ENCODE data around the gene RIT2.

RIT2 gene

GRCh38 chr18:43115076-43115921 lies at the start of gene RIT2:
Gene RIT2 (minus strand): TSS chr18:43115685.
- no peak for DNase-seq

- no peak for DNase-seq
Observed at GRCh38 chr18:43161528-43161927, 46.0 kb upstream of the RIT2 start.

- no peak for DNase-seq
Observed at GRCh38 chr18:43160509-43160908, 45.0 kb upstream of the RIT2 start.

GRCh38 chr18:43159926-43160325 lies 44.4 kb upstream of the RIT2 start:
- no peak for DNase-seq

GRCh38 chr18:43159086-43159770 lies 43.7 kb upstream of the RIT2 start:
- no peak for DNase-seq

- no peak for DNase-seq
Observed at GRCh38 chr18:43158381-43158780, 42.9 kb upstream of the RIT2 start.

GRCh38 chr18:43155842-43156241 lies 40.4 kb upstream of the RIT2 start:
- no peak for DNase-seq

- no peak for DNase-seq
Observed at GRCh38 chr18:43148231-43148630, 32.7 kb upstream of the RIT2 start.

- no peak for DNase-seq
Observed at GRCh38 chr18:43141208-43141607, 25.7 kb upstream of the RIT2 start.

GRCh38 chr18:43139288-43139946 lies 23.9 kb upstream of the RIT2 start:
- no peak for DNase-seq

- DNase-seq: no peak
Observed at GRCh38 chr18:43134876-43135275, 19.4 kb upstream of the RIT2 start.

GRCh38 chr18:43130716-43131260 lies 15.3 kb upstream of the RIT2 start:
- no peak for DNase-seq

GRCh38 chr18:43129946-43130524 lies 14.6 kb upstream of the RIT2 start:
- DNase-seq: no peak

- DNase-seq: no peak
Observed at GRCh38 chr18:43125471-43125870, 10.0 kb upstream of the RIT2 start.

GRCh38 chr18:43122955-43123354 lies 7.5 kb upstream of the RIT2 start:
- no peak for DNase-seq

- DNase-seq: no peak
Observed at GRCh38 chr18:43116699-43117294, 1.3 kb upstream of the RIT2 start.

- no peak for DNase-seq
Observed at GRCh38 chr18:43113220-43113895, 2.1 kb downstream of the RIT2 start.

GRCh38 chr18:43108882-43109281 lies 6.6 kb downstream of the RIT2 start:
- DNase-seq: no peak

- DNase-seq: no peak
Observed at GRCh38 chr18:43108469-43108868, 7.0 kb downstream of the RIT2 start.

- DNase-seq: no peak
Observed at GRCh38 chr18:43093646-43094045, 21.8 kb downstream of the RIT2 start.

- DNase-seq: no peak
Observed at GRCh38 chr18:43092539-43092938, 22.9 kb downstream of the RIT2 start.

GRCh38 chr18:43081396-43081795 lies 34.1 kb downstream of the RIT2 start:
- no peak for DNase-seq

All from NCI-H510A treated with DMSO at 0.1 percent for 48 hours (cell line).